Measurements from ENCODE around the gene VPS29.

The VPS29 gene

DNA sequence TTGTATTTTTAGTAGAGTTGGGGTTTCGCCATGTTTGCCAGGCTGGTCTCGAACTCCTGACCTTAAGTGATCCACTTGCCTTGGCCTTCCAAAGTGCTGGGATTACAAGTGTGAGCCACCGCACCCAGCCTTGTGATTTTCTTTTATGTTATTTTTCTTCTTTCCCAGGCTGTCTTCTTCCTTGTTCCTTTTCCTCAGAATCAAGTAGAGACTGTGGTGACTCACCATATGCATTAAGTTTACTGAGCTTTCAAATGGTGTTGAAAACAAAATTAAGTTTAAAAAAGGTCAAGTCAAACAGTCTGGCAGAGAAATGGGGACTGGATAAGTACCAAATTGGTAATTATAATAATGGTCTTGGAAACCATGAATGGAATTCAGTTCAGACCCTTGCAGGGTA is 57.5 kb downstream of the VPS29 start:
- DNase-seq, result no peak

Data from activated gamma-delta T cell treated with Interleukin-2 at 50 U/mL for 16 hours (primary cell).